K562 (cell line): ENCODE results near the gene NFIL3. TPM values are rescaled to one million over a fixed set of nuclear protein-coding genes. Genes with fewer than 3 reads are reported as not detected.

Source experiments
- ATAC-seq: fragments of 200-7000 bp; cut with Tn5 transposase; 3 replicates; pipeline ENCODE4 v1.9.1; 2020; ENCODE audit warnings: moderate library complexity
- BruUV-seq: library from RNA; stranded (reverse); fragments of 400-500 nt; replicated peaks from 2 replicates; lab custom pipeline; 2021; lab: Mats Ljungman, UMichigan
- CTCF ChIA-PET: fragments of 300-600 bp; formaldehyde crosslinking; extraction: SDS; loops from one replicate; lab custom pipeline; 2021; ENCODE audit warnings: low intra/inter-chr PET ratio; lab: Yijun Ruan, JAX
- POLR2A ChIA-PET: fragments of 300-600, 350-650 bp; sonication (Branson Sonifier 250); formaldehyde crosslinking; extraction: SDS; loops from one replicate; lab custom pipeline; 2021; ENCODE audit warnings: antibody characterized with exemption, inconsistent platforms; lab: Yijun Ruan, JAX
- DNase-seq, 4 experiments: peaks; one replicate each; pipeline versions ENCODE4 v3.0.0 to v3.0.0-alpha.2; 2011 to 2018; ENCODE audit warnings: low spot score in 3 of 4, mixed read lengths in 3 of 4; ENCODE audit errors: extremely low read depth in 1 of 4
- FAIRE-seq: peaks from 2 replicates; lab custom pipeline; 2011; peaks lifted over from hg19 to GRCh38; lab: Jason Lieb, UNC
- H2AFZ ChIP-seq: 2 replicates; pipeline ENCODE4 v1.6.0; 2011; ENCODE audit warnings: low read depth, low read length, control low read depth, inconsistent platforms
- H3K27ac ChIP-seq: fragments of 200-600 bp; 3 replicates; pipeline ENCODE4 v1.8.0; 2011; ENCODE audit warnings: low read depth, mild to moderate bottlenecking, control low read depth, inconsistent platforms, low read length, moderate library complexity, mixed read lengths; ENCODE audit errors: extremely low read depth
- H3K27me3 ChIP-seq, 2 experiments: fragments of 300-600 bp in 1 of 2; 2 replicates in 1 of 2; 3 replicates in 1 of 2; pipeline versions ENCODE4 v1.6.0 to v1.8.0; 2011; ENCODE audit warnings: inconsistent platforms in 2 of 2, low read length in 2 of 2, mild to moderate bottlenecking in 1 of 2, mixed read lengths in 1 of 2, moderate library complexity in 1 of 2; ENCODE audit not compliant: control insufficient read depth in 2 of 2, insufficient read depth in 2 of 2
- H3K36me3 ChIP-seq: fragments of 300-600 bp; 3 replicates; pipeline ENCODE4 v1.8.0; 2011; ENCODE audit warnings: mild to moderate bottlenecking, low read length, inconsistent platforms; ENCODE audit not compliant: control insufficient read depth, insufficient read depth
- H3K4me1 ChIP-seq, 2 experiments: fragments of 200-600 bp in 1 of 2; replicated peaks in 1 of 2; 2 replicates in 1 of 2; 3 replicates in 1 of 2; pipeline versions ENCODE4 v1.5.1 to v1.8.0; 2011; ENCODE audit warnings: inconsistent platforms in 2 of 2, low read length in 2 of 2, mild to moderate bottlenecking in 1 of 2, mixed read lengths in 1 of 2, moderate library complexity in 1 of 2; ENCODE audit not compliant: control insufficient read depth in 2 of 2, insufficient read depth in 2 of 2
- H3K4me2 ChIP-seq: 2 replicates; pipeline ENCODE4 v1.6.1; 2011; ENCODE audit warnings: low read length, control low read depth, inconsistent platforms, mixed read lengths; ENCODE audit not compliant: insufficient read depth
- H3K4me3 ChIP-seq: fragments of 200-600 bp; sonication (generic), shearing (Covaris generic); 2 replicates; pipeline ENCODE4 v1.5.1; 2016; ENCODE audit warnings: control low read depth, inconsistent platforms
- H3K79me2 ChIP-seq: fragments of 200-600 bp; 3 replicates; pipeline ENCODE4 v1.8.0; 2011; ENCODE audit warnings: low read length, inconsistent platforms; ENCODE audit not compliant: control insufficient read depth, insufficient read depth
- H3K9ac ChIP-seq, 2 experiments: 2 replicates each; pipeline versions ENCODE4 v1.6.0 to v1.6.1; 2011; ENCODE audit warnings: low read depth in 2 of 2, low read length in 2 of 2, control low read depth in 1 of 2, inconsistent platforms in 1 of 2, mild to moderate bottlenecking in 1 of 2, mixed read lengths in 1 of 2; ENCODE audit not compliant: insufficient read depth in 1 of 2
- H3K9me1 ChIP-seq: one replicate; pipeline ENCODE4 v1.6.0; 2011; ENCODE audit warnings: inconsistent platforms, mild to moderate bottlenecking, low read length, moderate library complexity; ENCODE audit not compliant: control insufficient read depth, insufficient read depth
- H3K9me3 ChIP-seq: replicated peaks from 2 replicates; pipeline ENCODE4 v1.5.1; 2011; ENCODE audit warnings: low read depth, low read length, inconsistent platforms; ENCODE audit not compliant: control insufficient read depth, insufficient read depth
- H4K20me1 ChIP-seq: replicated peaks from 2 replicates; pipeline ENCODE4 v1.6.1; 2011; ENCODE audit warnings: low read length, inconsistent platforms, mixed read lengths; ENCODE audit not compliant: control insufficient read depth, insufficient read depth
- CREB1 ChIP-seq, 2 experiments: sonication (generic) in 1 of 2; formaldehyde crosslinking in 1 of 2; IDR thresholded peaks; 2 replicates each; pipeline versions ENCODE4 v1.6.1 to v1.8.0; 2012 to 2022; ENCODE audit warnings: inconsistent platforms in 1 of 2, mild to moderate bottlenecking in 1 of 2, missing genetic modification reagents in 1 of 2, moderate library complexity in 1 of 2
- ELF4 ChIP-seq: fragments of 450-650 bp; formaldehyde crosslinking; IDR thresholded peaks from 2 replicates; pipeline ENCODE4 v1.4.0; 2022; ENCODE audit warnings: missing genetic modification characterization
- EP400 ChIP-seq: fragments of 450-650 bp; IDR thresholded peaks from 2 replicates; pipeline ENCODE4 v1.6.1; 2017; ENCODE audit warnings: antibody characterized with exemption, mild to moderate bottlenecking, moderate library complexity
- FIP1L1 ChIP-seq: fragments of 200-400 bp; formaldehyde crosslinking; IDR thresholded peaks from 2 replicates; pipeline ENCODE4 v1.6.1; 2018; ENCODE audit warnings: mild to moderate bottlenecking, low read depth, low read length; ENCODE audit not compliant: poor library complexity, severe bottlenecking
- FOXK2 ChIP-seq, 2 experiments: fragments of 450-650 bp; IDR thresholded peaks in 1 of 2; conservative IDR thresholded peaks in 1 of 2; 2 replicates each; pipeline ENCODE4 v1.6.1; 2016; ENCODE audit warnings: low read depth in 2 of 2, mild to moderate bottlenecking in 1 of 2
- HDAC1 ChIP-seq, 2 experiments: fragments of 450-650 bp; IDR thresholded peaks; 2 replicates each; pipeline ENCODE4 v1.6.1; 2016 to 2017; ENCODE audit warnings: inconsistent platforms in 1 of 2, mild to moderate bottlenecking in 1 of 2, moderate library complexity in 1 of 2
- HMG20A ChIP-seq: fragments of 450-650 bp; formaldehyde crosslinking; conservative IDR thresholded peaks from 2 replicates; pipeline ENCODE4 v1.4.0; 2020; ENCODE audit warnings: mild to moderate bottlenecking, mixed read lengths
- MIER1 ChIP-seq: fragments of 450-650 bp; IDR thresholded peaks from 2 replicates; pipeline ENCODE4 v1.6.1; 2016; ENCODE audit warnings: antibody characterized with exemption, mild to moderate bottlenecking, low read depth
- SMAD2 ChIP-seq: fragments of 150-350 bp; IDR thresholded peaks from 2 replicates; pipeline ENCODE4 v1.6.1; 2014; ENCODE audit warnings: low read depth, mild to moderate bottlenecking, low read length
- TFAP4 ChIP-seq: sonication (generic); formaldehyde crosslinking; IDR thresholded peaks from 2 replicates; pipeline ENCODE4 v1.8.0; 2022; ENCODE audit warnings: missing genetic modification reagents, mild to moderate bottlenecking, moderate library complexity, borderline replicate concordance
- UBTF ChIP-seq, 2 experiments: IDR thresholded peaks; 2 replicates each; pipeline ENCODE4 v1.6.1; 2012; ENCODE audit warnings: improper control_type of control experiment in 2 of 2, low read depth in 2 of 2, low read length in 2 of 2, borderline replicate concordance in 1 of 2
- ZBED1 ChIP-seq: IDR thresholded peaks from 2 replicates; pipeline ENCODE4 v1.6.1; 2014
- ZNF12 ChIP-seq: sonication (generic); formaldehyde crosslinking; IDR thresholded peaks from 2 replicates; pipeline ENCODE4 v1.4.0; 2020; ENCODE audit warnings: mild to moderate bottlenecking, missing genetic modification reagents
- ZNF23 ChIP-seq: fragments of 250-450 bp; sonication (Bioruptor Pico); IDR thresholded peaks from 2 replicates; pipeline ENCODE4 v1.4.0; 2020; ENCODE audit warnings: mild to moderate bottlenecking
- ZNF444 ChIP-seq: fragments of 250-450 bp; sonication (Bioruptor Pico); IDR thresholded peaks from 2 replicates; pipeline ENCODE4 v1.4.0; 2020; ENCODE audit warnings: mild to moderate bottlenecking, moderate library complexity
- ZNF518B ChIP-seq: fragments of 250-450 bp; sonication (Bioruptor Pico); IDR thresholded peaks from 2 replicates; pipeline ENCODE4 v1.5.0; 2021; ENCODE audit warnings: mild to moderate bottlenecking, moderate library complexity
- ZNF717 ChIP-seq: fragments of 250-450 bp; sonication (Bioruptor Pico); IDR thresholded peaks from 2 replicates; pipeline ENCODE4 v1.5.0; 2021
- WGBS: fragments of 100-300 bp; shearing (Covaris generic); methylation state at CpG from one replicate; pipeline ENCODE4 v1.1.6; 2016; ENCODE audit warnings: low coverage, mixed read lengths; ENCODE audit not compliant: insufficient coverage; ENCODE audit errors: missing lambda C conversion rate; 5-methylcytosine and 5-hydroxymethylcytosine counted together
- in situ Hi-C: fragments of 300-500 bp; cut with MboI; formaldehyde crosslinking; loops from 4 replicates; pipeline ENCODE4 v1.15.0; 2018; ENCODE audit warnings: inconsistent platforms, mixed read lengths
- intact Hi-C: fragments of 100-400 bp; cut with micrococcal nuclease; formaldehyde crosslinking; loops from 2 replicates; pipeline ENCODE4 v1.14.2; 2022
- polyA plus RNA-seq, 8 experiments: library from polyadenylated mRNA; depleted of rRNA in 4 of 8; stranded (reverse) in 5 of 8; unstranded in 3 of 8; fragments of >200 nt; fragmentation: Nextera tagmentation in 2 of 8; fragmentation: Illumina TruSeq in 1 of 8; extraction: Ambion mirVana in 2 of 8; extraction: Trizol in 1 of 8; gene quantifications; 2 replicates each; pipeline versions ENCODE4 v1.2.1 to v1.2.3, GENCODE V29; 2011 to 2014; ENCODE audit warnings: inconsistent platforms in 1 of 8, missing spikeins in 1 of 8
- total RNA-seq, 7 experiments: library from RNA; depleted of rRNA in 6 of 7; stranded (reverse); fragments of >200 nt in 6 of 7; fragmentation: Illumina TruSeq in 2 of 7; extraction: Trizol in 2 of 7; gene quantifications; 2 replicates each; pipeline versions ENCODE4 v1.2.1 to v1.2.3, GENCODE V29; 2011 to 2021; ENCODE audit warnings: low replicate concordance in 1 of 7

NFIL3 gene
- total and polyA plus RNA-seq, 9 of the 15 experiments (the other 6 are each of a cell fraction or from before 2014, with no cell fraction given): 3.2 to 16.1 (median 9.3) TPM

GRCh38 chr9:91445135-91445534 lies 21.5 kb upstream of the NFIL3 start:
- no peak for TF ChIP-seq ZNF23 (CRISPR knock-in tag)
- TF ChIP-seq SMAD2: no peak
- no peak for TF ChIP-seq HDAC1 (IDR thresholded peaks at IDR 0.05)
- TF ChIP-seq UBTF (IDR thresholded peaks at IDR 0.05; ENCODE audit: borderline replicate concordance in 1 of 2, low read depth in 2 of 2, low read length in 2 of 2): no peak
- TF ChIP-seq ZNF444: no peak
- no peak for TF ChIP-seq HMG20A
- no peak for TF ChIP-seq ZNF518B (CRISPR knock-in tag)
- no peak for TF ChIP-seq FIP1L1
- no peak for TF ChIP-seq MIER1
- TF ChIP-seq ZBED1: no peak
- no peak for TF ChIP-seq ZNF12 (CRISPR knock-in tag)
- TF ChIP-seq FOXK2 (conservative IDR thresholded peaks at IDR 0.05 in 1 of 2, IDR thresholded peaks at IDR 0.05 in 1 of 2; ENCODE audit: low read depth in 2 of 2): no peak
- no peak for TF ChIP-seq CREB1 (IDR thresholded peaks at IDR 0.05)
- TF ChIP-seq CREB1 (CRISPR knock-in tag; IDR thresholded peaks at IDR 0.05): no peak
- no peak for TF ChIP-seq ZNF717 (CRISPR knock-in tag)
- no peak for TF ChIP-seq TFAP4 (CRISPR knock-in tag)
- no peak for TF ChIP-seq EP400
- TF ChIP-seq ELF4 (CRISPR knock-in tag): no peak
- no peaks in the 10 kb centered on the region for H4K20me1 ChIP-seq
- WGBS: 0% methylated on average over 1 of the region's 1 CpG
- peaks cover 0 to 4% of the 10 kb centered on the region in 2 experiments; a peak in 1 of 5 replicates for H3K4me1 ChIP-seq
- H3K9ac ChIP-seq: no peak overlapping the region
- no peaks in the 10 kb centered on the region for H3K36me3 ChIP-seq
- ATAC-seq (no peak), FAIRE-seq (no peak), DNase-seq (no peak)
- BruUV-seq: no TSS peak
- CTCF ChIA-PET: no interaction called here
- no peak overlapping the region for H3K27ac ChIP-seq
- H3K79me2 ChIP-seq: no peaks in the 10 kb centered on the region
- no peak overlapping the region for H2AFZ ChIP-seq
- H3K4me3 ChIP-seq: no peak overlapping the region
- in situ Hi-C loops: loop anchor here (25.0 kb wide), 1 partner anchor 533 kb away; no protein-coding TSS in a partner anchor
- POLR2A ChIA-PET: no interaction called here
- no peak overlapping the region for H3K4me2 ChIP-seq
- H3K9me3 ChIP-seq: no peaks in the 10 kb centered on the region
- H3K9me1 ChIP-seq: no peaks in the 10 kb centered on the region
- no peaks in the 10 kb centered on the region; a peak in 1 of 5 replicates for H3K27me3 ChIP-seq
- intact Hi-C loops: no loop called here
